GM12878 (cell line): ENCODE results near the gene GAS2L1. TPM values are rescaled to one million over a fixed set of nuclear protein-coding genes. Genes with fewer than 3 reads are reported as not detected.
A peak's percentile ranks its signal among the peaks of the same experiment; 100 is the strongest.

Experiments
- ATAC-seq: fragments of 200-7000 bp; cut with Tn5 transposase; 3 replicates; pipeline ENCODE4 v1.9.1; 2020; ENCODE audit warnings: mild to moderate bottlenecking, moderate library complexity
- BruUV-seq: library from RNA; stranded (reverse); fragments of 400-500 nt; replicated peaks from 2 replicates; lab custom pipeline; 2021; lab: Mats Ljungman, UMichigan
- CTCF ChIA-PET: fragments of 300-600 bp; sonication (Branson Sonifier 250); formaldehyde crosslinking; extraction: SDS; loops from one replicate; lab custom pipeline; 2021; ENCODE audit warnings: inconsistent platforms; lab: Yijun Ruan, JAX
- POLR2A ChIA-PET: fragments of 350-600 bp; formaldehyde crosslinking; extraction: SDS; loops from one replicate; lab custom pipeline; 2021; ENCODE audit warnings: inconsistent platforms; lab: Charles Lee
- RAD21 ChIA-PET: fragments of 300-600 bp; sonication (Branson Sonifier 250); formaldehyde crosslinking; loops from one replicate; lab custom pipeline; 2023; ENCODE audit warnings: antibody characterized with exemption; ENCODE audit not compliant: unreplicated experiment; lab: Charles Lee
- SMC1A ChIA-PET: fragments of 300-600 bp; sonication (Branson Sonifier 250); formaldehyde crosslinking; loops from one replicate; lab custom pipeline; 2023; ENCODE audit not compliant: unreplicated experiment, uncharacterized antibody; lab: Charles Lee
- DNase-seq: peaks from one replicate; pipeline ENCODE4 v3.0.0-alpha.2; 2011; ENCODE audit warnings: low read depth, low spot score
- FAIRE-seq: peaks from 3 replicates; lab custom pipeline; 2011; peaks lifted over from hg19 to GRCh38; lab: Jason Lieb, UNC
- H2AFZ ChIP-seq: 2 replicates; pipeline ENCODE4 v1.6.0; 2011; ENCODE audit warnings: low read depth, low read length, control low read depth; ENCODE audit not compliant: control insufficient read depth
- H3K27ac ChIP-seq: 2 replicates; pipeline ENCODE4 v1.5.1; 2011; ENCODE audit warnings: control low read depth; ENCODE audit not compliant: control insufficient read depth, insufficient read depth
- H3K27me3 ChIP-seq, 2 experiments: replicated peaks in 1 of 2; 2 replicates each; pipeline versions ENCODE4 v1.6.0 to v1.6.1; 2011; ENCODE audit warnings: low read length in 1 of 2; ENCODE audit not compliant: control insufficient read depth in 2 of 2, insufficient read depth in 2 of 2
- H3K36me3 ChIP-seq, 2 experiments: 2 replicates each; pipeline ENCODE4 v1.5.1; 2011; ENCODE audit warnings: low read length in 1 of 2; ENCODE audit not compliant: control insufficient read depth in 2 of 2, insufficient read depth in 2 of 2
- H3K4me1 ChIP-seq: 2 replicates; pipeline ENCODE4 v1.6.1; 2011; ENCODE audit warnings: mild to moderate bottlenecking, low read length, moderate library complexity, mixed read lengths; ENCODE audit not compliant: control insufficient read depth, insufficient read depth
- H3K4me2 ChIP-seq: 2 replicates; pipeline ENCODE4 v1.6.0; 2011; ENCODE audit warnings: control low read depth; ENCODE audit not compliant: control insufficient read depth, insufficient read depth
- H3K4me3 ChIP-seq: fragments of 200-600 bp; sonication (generic); 2 replicates; pipeline ENCODE4 v1.5.1; 2016
- H3K79me2 ChIP-seq: 2 replicates; pipeline ENCODE4 v1.6.0; 2011; ENCODE audit warnings: low read length; ENCODE audit not compliant: control insufficient read depth, insufficient read depth
- H3K9ac ChIP-seq: 2 replicates; pipeline ENCODE4 v1.8.0; 2011; ENCODE audit warnings: low read length, control low read depth, mixed read lengths; ENCODE audit not compliant: control insufficient read depth, insufficient read depth
- H3K9me3 ChIP-seq: replicated peaks from 3 replicates; pipeline ENCODE4 v1.5.1; 2011; ENCODE audit warnings: mild to moderate bottlenecking, low read length; ENCODE audit not compliant: control insufficient read depth, insufficient read depth
- H4K20me1 ChIP-seq: 2 replicates; pipeline ENCODE4 v1.6.0; 2011; ENCODE audit not compliant: control insufficient read depth, insufficient read depth
- FOXM1 ChIP-seq: IDR thresholded peaks from 2 replicates; pipeline ENCODE4 v1.6.1; 2012; ENCODE audit warnings: low read depth, mild to moderate bottlenecking, inconsistent platforms, low read length, moderate library complexity
- HDAC6 ChIP-seq: fragments of 200-600 bp; sonication (generic); IDR thresholded peaks from one replicate; pipeline ENCODE4 v1.8.0; 2017; ENCODE audit warnings: antibody characterized with exemption; ENCODE audit not compliant: unreplicated experiment
- IKZF1 ChIP-seq: fragments of 450-650 bp; conservative IDR thresholded peaks from 2 replicates; pipeline ENCODE4 v1.6.1; 2017; ENCODE audit warnings: antibody characterized with exemption, mild to moderate bottlenecking
- NFYB ChIP-seq: IDR thresholded peaks from 2 replicates; pipeline ENCODE4 v1.6.1; 2011; ENCODE audit warnings: low read depth, mild to moderate bottlenecking, low read length, improper control_type of control experiment, moderate library complexity; ENCODE audit not compliant: insufficient read depth
- RUNX3 ChIP-seq: IDR thresholded peaks from 2 replicates; pipeline ENCODE4 v1.6.1; 2012; ENCODE audit warnings: low read length, inconsistent platforms
- WRNIP1 ChIP-seq: IDR thresholded peaks from 2 replicates; pipeline ENCODE4 v1.6.1; 2011; ENCODE audit warnings: low read depth, low read length, improper control_type of control experiment, borderline replicate concordance
- WGBS: methylation state at CpG from one replicate; pipeline ENCODE4 v1.1.6; 2016; ENCODE audit warnings: low lambda C conversion rate; ENCODE audit not compliant: insufficient replicate concordance, insufficient coverage; ENCODE audit errors: missing lambda C conversion rate; 5-methylcytosine and 5-hydroxymethylcytosine counted together
- in situ Hi-C: fragments of 300-500 bp; cut with MboI; formaldehyde crosslinking; loops from 9 replicates; pipeline ENCODE4 v1.14.3; 2018; ENCODE audit warnings: mixed read lengths
- intact Hi-C: fragments of 100-400 bp; cut with micrococcal nuclease; formaldehyde crosslinking; loops from one replicate; pipeline ENCODE4 v1.14.2; 2022; ENCODE audit not compliant: unreplicated experiment
- polyA plus RNA-seq, 11 experiments: library from polyadenylated mRNA; depleted of rRNA in 4 of 11; unstranded in 6 of 11; stranded (reverse) in 5 of 11; fragments of >200 nt; fragmentation: Nextera tagmentation in 4 of 11; fragmentation: Illumina TruSeq in 1 of 11; extraction: Ambion mirVana in 4 of 11; extraction: Trizol in 1 of 11; gene quantifications; 1 replicate in 1 of 11; 2 replicates in 10 of 11; pipeline versions ENCODE4 v1.2.1 to v1.2.3, GENCODE V29; 2011 to 2016; ENCODE audit warnings: inconsistent platforms in 2 of 11, missing spikeins in 2 of 11, low read depth in 1 of 11
- total RNA-seq, 4 experiments: library from RNA; depleted of rRNA in 3 of 4; stranded (reverse); fragments of >200 nt in 3 of 4; fragmentation: Illumina TruSeq in 1 of 4; extraction: Trizol in 1 of 4; gene quantifications; 2 replicates each; pipeline versions ENCODE4 v1.2.1 to v1.2.3, GENCODE V29; 2013 to 2021

The GAS2L1 gene
- total and polyA plus RNA-seq, 10 of the 15 experiments (the other 5 are each of a cell fraction or from before 2014, with no cell fraction given), result 0.03 to 0.13 TPM; not detected in 8

DNA sequence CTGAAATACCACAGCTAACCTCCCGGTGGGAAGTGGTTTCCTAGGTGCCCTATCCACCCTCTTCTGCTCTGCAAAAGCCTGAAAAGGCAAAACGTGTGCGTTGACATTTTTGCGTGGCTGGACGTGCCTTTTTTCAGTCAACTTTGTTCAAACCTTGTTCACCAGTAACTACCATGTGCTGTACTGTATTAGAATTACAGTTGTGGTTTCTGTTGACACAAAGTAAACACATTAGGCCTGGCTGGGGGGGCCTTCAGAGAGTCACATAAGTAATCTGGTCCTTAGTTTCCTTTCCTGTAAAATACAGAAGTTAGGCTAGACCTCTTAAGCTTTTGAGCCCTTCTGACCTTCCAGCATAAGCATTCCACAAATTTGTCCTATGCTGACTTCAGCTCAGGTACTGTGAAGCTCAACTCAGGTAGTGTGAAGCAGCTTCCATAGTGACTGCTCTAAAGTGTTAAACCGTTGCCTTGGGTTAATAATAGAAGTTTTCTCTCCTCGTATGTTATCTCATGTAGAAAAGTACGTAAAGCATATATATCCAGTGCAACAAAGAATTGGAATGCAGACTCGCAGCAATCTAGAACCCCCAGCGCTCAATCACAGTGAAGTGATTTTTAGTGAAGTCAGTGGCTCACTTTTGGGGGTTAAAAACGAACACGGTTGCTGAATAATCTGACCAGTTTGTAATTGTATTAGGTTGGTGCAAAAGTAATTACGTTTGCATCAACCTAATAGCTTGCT lies 36.5 kb upstream of the GAS2L1 start:
- TF ChIP-seq FOXM1, result no peak
- TF ChIP-seq IKZF1, result 0 out of 2 replicates have a peak, but pooled peaks have one; percentile 7
- no peak for TF ChIP-seq NFYB
- TF ChIP-seq WRNIP1, result 0 out of 2 replicates have a peak, but pooled peaks have one; percentile 2
- no peak for TF ChIP-seq HDAC6
- TF ChIP-seq RUNX3, result peak; percentile 43
- RAD21 ChIA-PET, result no interaction called here
- CTCF ChIA-PET, result interaction anchor here (0.6 to 2.5 kb wide), 2 partner anchors 10 to 1681 kb away, joined by 3 to 6 read pairs; no protein-coding TSS in a partner anchor
- BruUV-seq, result no TSS peak
- no peaks in the 10 kb centered on the region for H3K27me3 ChIP-seq
- H3K9me3 ChIP-seq, result no peaks in the 10 kb centered on the region
- peaks cover 8 to 41% of the 10 kb centered on the region in 2 experiments for H3K36me3 ChIP-seq
- H3K4me2 ChIP-seq, result peak overlapping the region; percentile 60
- SMC1A ChIA-PET, result interaction anchor here (1.1 to 1.7 kb wide), 4 partner anchors 9 to 66 kb away, joined by 3 to 8 read pairs (median 4); no protein-coding TSS in a partner anchor
- no peak for ATAC-seq
- intact Hi-C loops, result no loop called here
- H3K79me2 ChIP-seq, result peaks cover 93% of the 10 kb centered on the region
- 7% methylated on average over 13 of the region's 13 CpGs for WGBS
- FAIRE-seq, result no peak
- no peak for DNase-seq
- H2AFZ ChIP-seq, result no peak overlapping the region
- POLR2A ChIA-PET, result interaction anchor here (0.5 to 1.2 kb wide), 4 partner anchors 17 to 309 kb away, joined by 3 to 5 read pairs (median 3); no protein-coding TSS in a partner anchor
- H3K9ac ChIP-seq, result peak overlapping the region; percentile 99
- peaks cover 22% of the 10 kb centered on the region for H4K20me1 ChIP-seq
- H3K4me3 ChIP-seq, result peak overlapping the region; percentile 96
- in situ Hi-C loops, result no loop called here
- 0 out of 2 replicates have a peak overlapping the region, but pooled peaks have one; percentile 15 for H3K27ac ChIP-seq
- peaks cover 3% of the 10 kb centered on the region; the same call in 1 of the 2 replicates for H3K4me1 ChIP-seq
